ENCODE data around the gene ZFAND3. TPM values are rescaled to one million over a fixed set of nuclear protein-coding genes. Genes with fewer than 3 reads are reported as not detected.
A peak's percentile ranks its signal among the peaks of the same experiment; 100 is the strongest.

The ZFAND3 gene
- total RNA-seq, 1 experiment from 2014 or later, result 47.2 TPM

DNA sequence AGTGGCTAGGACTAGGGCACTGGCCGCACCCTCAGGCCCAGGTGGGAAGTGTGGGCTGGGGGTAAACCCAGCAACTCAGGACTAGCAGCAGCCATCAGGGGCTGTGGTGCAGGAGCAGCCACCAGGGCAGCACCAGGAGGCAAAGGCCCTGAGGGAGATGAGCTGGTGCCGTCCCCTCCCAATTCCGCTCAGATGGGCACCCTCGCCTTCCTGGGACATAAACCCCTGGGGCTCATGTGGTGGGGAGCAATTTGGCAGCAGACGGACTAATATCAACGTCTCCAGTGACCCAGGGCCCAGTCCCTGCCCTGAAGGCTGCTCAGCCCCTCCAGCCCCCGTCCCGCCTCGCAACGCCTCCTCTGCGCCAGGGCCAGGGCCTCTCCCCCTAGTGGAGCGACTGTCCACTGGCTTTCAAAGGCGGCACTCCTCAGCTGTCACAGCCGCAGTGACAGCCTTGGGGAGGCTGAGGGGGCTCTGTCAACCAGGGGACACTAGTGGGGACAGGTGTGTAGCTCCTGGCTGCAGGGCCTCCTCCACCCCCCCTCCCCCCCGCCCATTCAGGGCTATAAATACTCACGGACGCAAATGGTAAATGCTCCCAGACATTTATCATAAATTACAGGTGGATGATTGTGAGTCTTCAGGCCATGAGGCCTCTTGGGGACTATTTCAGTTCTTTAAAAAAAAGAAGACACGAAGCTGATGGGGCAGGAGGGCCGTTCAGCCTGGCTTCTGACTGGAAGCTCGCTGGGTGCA is 349.9 kb downstream of the ZFAND3 start:
- no peak overlapping the region for H3K27ac ChIP-seq (ENCODE audit: low read depth, low read length)
- no TSS peak for BruUV-seq (replicated peaks)
- H2AFZ ChIP-seq (ENCODE audit: low read depth, low read length, poor library complexity, severe bottlenecking), result no peak overlapping the region
- TF ChIP-seq FOSL1 (IDR thresholded peaks at IDR 0.05; ENCODE audit: low read depth) (no peak), SRF (IDR thresholded peaks at IDR 0.05; ENCODE audit: low read depth) (no peak), EGR1 (IDR thresholded peaks at IDR 0.05; ENCODE audit: low read depth) (no peak), EZH2phosphoT487 (IDR thresholded peaks at IDR 0.05; ENCODE audit: borderline replicate concordance) (no peak)
- H3K79me2 ChIP-seq (ENCODE audit: insufficient read depth, low read length), result no peaks in the 10 kb centered on the region
- no peaks in the 10 kb centered on the region for H3K4me1 ChIP-seq (ENCODE audit: control insufficient read depth in 1 of 2, insufficient read depth in 2 of 2, low read length in 2 of 2)
- ChIA-PET RAD21 (ENCODE audit: low non-redundant PET in 1 of 2, low total read pairs in 2 of 2, uncharacterized antibody in 2 of 2, unreplicated experiment in 2 of 2) (no interaction called here), CTCF (interaction anchor here (1.4 kb wide), 1 partner anchor 325 kb away, joined by 3 read pairs; no protein-coding TSS in a partner anchor), POLR2A (no interaction called here)
- DNase-seq (ENCODE audit: low read depth, low spot score) (no peak), ATAC-seq (0 out of 2 replicates have a peak, but pooled peaks have one; percentile 45)
- H3K9me3 ChIP-seq (ENCODE audit: control insufficient read depth in 1 of 2, insufficient read depth in 1 of 2, low read depth in 1 of 2, low read length in 2 of 2), result no peaks in the 10 kb centered on the region
- no peak overlapping the region for H3K9ac ChIP-seq (ENCODE audit: low read length)
- H3K36me3 ChIP-seq (ENCODE audit: control insufficient read depth in 1 of 2, insufficient read depth in 2 of 2, low read length in 2 of 2), result no peaks in the 10 kb centered on the region
- no peaks in the 10 kb centered on the region for H4K20me1 ChIP-seq (ENCODE audit: insufficient read depth)
- no peak overlapping the region for H3K4me2 ChIP-seq (ENCODE audit: low read length)
- intact Hi-C loops (cut with micrococcal nuclease), result no loop called here
- no peaks in the 10 kb centered on the region for H3K27me3 ChIP-seq (ENCODE audit: insufficient read depth, low read length)
- H3K9me2 ChIP-seq (ENCODE audit: insufficient read depth), result no peaks in the 10 kb centered on the region
- H3K4me3 ChIP-seq (replicated peaks in 1 of 2; ENCODE audit: low read depth in 1 of 2, low read length in 2 of 2), result no peak overlapping the region

DNA sequence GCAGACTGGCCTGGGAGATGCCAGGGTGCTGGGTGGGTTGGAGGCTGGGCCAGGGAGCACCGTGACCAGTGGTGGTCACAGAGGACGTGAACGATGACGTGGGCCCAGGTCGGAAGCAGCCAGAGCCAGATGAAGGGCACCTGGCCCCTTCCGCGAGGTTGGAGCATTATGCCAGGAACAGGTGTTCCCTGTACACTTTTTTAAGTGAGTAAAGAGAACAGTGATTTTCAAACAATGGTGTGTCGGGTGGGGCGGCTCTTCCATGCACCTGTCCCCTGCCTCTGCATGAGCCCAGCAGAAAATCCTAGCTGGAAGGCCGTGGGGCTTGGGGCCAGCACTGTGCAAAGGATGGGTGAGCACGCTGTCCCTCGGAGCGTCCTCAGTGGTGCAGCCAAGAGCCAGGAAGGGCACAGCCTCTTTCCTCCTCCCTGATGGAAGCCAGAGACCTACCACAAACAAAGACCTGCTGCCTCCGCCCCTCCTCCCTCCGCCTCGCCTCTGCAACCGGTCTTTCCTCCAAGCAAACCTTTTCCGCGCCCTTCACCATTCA is 350.5 kb downstream of the ZFAND3 start:
- Histone ChIP-seq H3K4me2 (ENCODE audit: low read length) (no peak overlapping the region), H3K27me3 (ENCODE audit: insufficient read depth, low read length) (no peaks in the 10 kb centered on the region), H3K79me2 (ENCODE audit: insufficient read depth, low read length) (no peaks in the 10 kb centered on the region), H3K36me3 (ENCODE audit: control insufficient read depth in 1 of 2, insufficient read depth in 2 of 2, low read length in 2 of 2) (no peaks in the 10 kb centered on the region), H3K4me1 (ENCODE audit: control insufficient read depth in 1 of 2, insufficient read depth in 2 of 2, low read length in 2 of 2) (no peaks in the 10 kb centered on the region), H3K9me2 (ENCODE audit: insufficient read depth) (no peaks in the 10 kb centered on the region), H2AFZ (ENCODE audit: low read depth, low read length, poor library complexity, severe bottlenecking) (no peak overlapping the region), H4K20me1 (ENCODE audit: insufficient read depth) (no peaks in the 10 kb centered on the region), H3K27ac (ENCODE audit: low read depth, low read length) (no peak overlapping the region), H3K9me3 (ENCODE audit: control insufficient read depth in 1 of 2, insufficient read depth in 1 of 2, low read depth in 1 of 2, low read length in 2 of 2) (no peaks in the 10 kb centered on the region), H3K4me3 (replicated peaks in 1 of 2; ENCODE audit: low read depth in 1 of 2, low read length in 2 of 2) (no peak overlapping the region), H3K9ac (ENCODE audit: low read length) (no peak overlapping the region)
- no peak for DNase-seq (ENCODE audit: low read depth, low spot score)
- RAD21 ChIA-PET (ENCODE audit: low non-redundant PET in 1 of 2, low total read pairs in 2 of 2, uncharacterized antibody in 2 of 2, unreplicated experiment in 2 of 2), result no interaction called here
- no TSS peak for BruUV-seq (replicated peaks)
- POLR2A ChIA-PET, result no interaction called here
- intact Hi-C loops (cut with micrococcal nuclease), result no loop called here
- CTCF ChIA-PET, result no interaction called here
- ATAC-seq, result no peak
- TF ChIP-seq EZH2 (IDR thresholded peaks at IDR 0.05) (no peak), POLR2AphosphoS5 (IDR thresholded peaks at IDR 0.05; ENCODE audit: low read depth, low read length) (no peak), SP1 (IDR thresholded peaks at IDR 0.05; ENCODE audit: low read depth) (no peak), YY1 (IDR thresholded peaks at IDR 0.05; ENCODE audit: extremely low read depth, insufficient replicate concordance, low read depth, low read length) (no peak), SRF (IDR thresholded peaks at IDR 0.05; ENCODE audit: low read depth) (no peak), ELF1 (IDR thresholded peaks at IDR 0.05; ENCODE audit: borderline replicate concordance, low read depth) (no peak), EGR1 (IDR thresholded peaks at IDR 0.05; ENCODE audit: low read depth) (no peak), EZH2phosphoT487 (IDR thresholded peaks at IDR 0.05; ENCODE audit: borderline replicate concordance) (no peak), SIN3A (IDR thresholded peaks at IDR 0.05; ENCODE audit: low read depth) (no peak), TCF7L2 (IDR thresholded peaks at IDR 0.05; ENCODE audit: borderline replicate concordance, extremely low read depth, insufficient read depth, insufficient read length) (no peak), JUND (IDR thresholded peaks at IDR 0.05) (no peak), FOSL1 (IDR thresholded peaks at IDR 0.05; ENCODE audit: low read depth) (no peak), RAD21 (IDR thresholded peaks at IDR 0.05; ENCODE audit: low read depth) (no peak)
- TF ChIP-seq, protein P1, sequence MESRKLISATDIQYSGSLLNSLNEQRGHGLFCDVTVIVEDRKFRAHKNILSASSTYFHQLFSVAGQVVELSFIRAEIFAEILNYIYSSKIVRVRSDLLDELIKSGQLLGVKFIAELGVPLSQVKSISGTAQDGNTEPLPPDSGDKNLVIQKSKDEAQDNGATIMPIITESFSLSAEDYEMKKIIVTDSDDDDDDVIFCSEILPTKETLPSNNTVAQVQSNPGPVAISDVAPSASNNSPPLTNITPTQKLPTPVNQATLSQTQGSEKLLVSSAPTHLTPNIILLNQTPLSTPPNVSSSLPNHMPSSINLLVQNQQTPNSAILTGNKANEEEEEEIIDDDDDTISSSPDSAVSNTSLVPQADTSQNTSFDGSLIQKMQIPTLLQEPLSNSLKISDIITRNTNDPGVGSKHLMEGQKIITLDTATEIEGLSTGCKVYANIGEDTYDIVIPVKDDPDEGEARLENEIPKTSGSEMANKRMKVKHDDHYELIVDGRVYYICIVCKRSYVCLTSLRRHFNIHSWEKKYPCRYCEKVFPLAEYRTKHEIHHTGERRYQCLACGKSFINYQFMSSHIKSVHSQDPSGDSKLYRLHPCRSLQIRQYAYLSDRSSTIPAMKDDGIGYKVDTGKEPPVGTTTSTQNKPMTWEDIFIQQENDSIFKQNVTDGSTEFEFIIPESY (IDR thresholded peaks at IDR 0.05; ENCODE audit: extremely low read depth, insufficient replicate concordance, low read length), result no peak
- TF ChIP-seq, protein P2, sequence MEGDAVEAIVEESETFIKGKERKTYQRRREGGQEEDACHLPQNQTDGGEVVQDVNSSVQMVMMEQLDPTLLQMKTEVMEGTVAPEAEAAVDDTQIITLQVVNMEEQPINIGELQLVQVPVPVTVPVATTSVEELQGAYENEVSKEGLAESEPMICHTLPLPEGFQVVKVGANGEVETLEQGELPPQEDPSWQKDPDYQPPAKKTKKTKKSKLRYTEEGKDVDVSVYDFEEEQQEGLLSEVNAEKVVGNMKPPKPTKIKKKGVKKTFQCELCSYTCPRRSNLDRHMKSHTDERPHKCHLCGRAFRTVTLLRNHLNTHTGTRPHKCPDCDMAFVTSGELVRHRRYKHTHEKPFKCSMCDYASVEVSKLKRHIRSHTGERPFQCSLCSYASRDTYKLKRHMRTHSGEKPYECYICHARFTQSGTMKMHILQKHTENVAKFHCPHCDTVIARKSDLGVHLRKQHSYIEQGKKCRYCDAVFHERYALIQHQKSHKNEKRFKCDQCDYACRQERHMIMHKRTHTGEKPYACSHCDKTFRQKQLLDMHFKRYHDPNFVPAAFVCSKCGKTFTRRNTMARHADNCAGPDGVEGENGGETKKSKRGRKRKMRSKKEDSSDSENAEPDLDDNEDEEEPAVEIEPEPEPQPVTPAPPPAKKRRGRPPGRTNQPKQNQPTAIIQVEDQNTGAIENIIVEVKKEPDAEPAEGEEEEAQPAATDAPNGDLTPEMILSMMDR (IDR thresholded peaks at IDR 0.05 in 2 of 3, conservative IDR thresholded peaks at IDR 0.05 in 1 of 3; ENCODE audit: borderline replicate concordance in 1 of 3, insufficient read depth in 1 of 3, low read depth in 2 of 3, low read length in 2 of 3), result no peak
